ENCODE measurements around the gene KDM4B. TPM values are rescaled to one million over a fixed set of nuclear protein-coding genes. Genes with fewer than 3 reads are reported as not detected.
"Not testable (repeated sequence)": the region's sequence is repeated elsewhere in the genome, so short reads cannot be mapped to it uniquely, and the experiment has no call there.

KDM4B gene
- total RNA-seq, 1 donor from 2014 or later, result 12.3 TPM

DNA sequence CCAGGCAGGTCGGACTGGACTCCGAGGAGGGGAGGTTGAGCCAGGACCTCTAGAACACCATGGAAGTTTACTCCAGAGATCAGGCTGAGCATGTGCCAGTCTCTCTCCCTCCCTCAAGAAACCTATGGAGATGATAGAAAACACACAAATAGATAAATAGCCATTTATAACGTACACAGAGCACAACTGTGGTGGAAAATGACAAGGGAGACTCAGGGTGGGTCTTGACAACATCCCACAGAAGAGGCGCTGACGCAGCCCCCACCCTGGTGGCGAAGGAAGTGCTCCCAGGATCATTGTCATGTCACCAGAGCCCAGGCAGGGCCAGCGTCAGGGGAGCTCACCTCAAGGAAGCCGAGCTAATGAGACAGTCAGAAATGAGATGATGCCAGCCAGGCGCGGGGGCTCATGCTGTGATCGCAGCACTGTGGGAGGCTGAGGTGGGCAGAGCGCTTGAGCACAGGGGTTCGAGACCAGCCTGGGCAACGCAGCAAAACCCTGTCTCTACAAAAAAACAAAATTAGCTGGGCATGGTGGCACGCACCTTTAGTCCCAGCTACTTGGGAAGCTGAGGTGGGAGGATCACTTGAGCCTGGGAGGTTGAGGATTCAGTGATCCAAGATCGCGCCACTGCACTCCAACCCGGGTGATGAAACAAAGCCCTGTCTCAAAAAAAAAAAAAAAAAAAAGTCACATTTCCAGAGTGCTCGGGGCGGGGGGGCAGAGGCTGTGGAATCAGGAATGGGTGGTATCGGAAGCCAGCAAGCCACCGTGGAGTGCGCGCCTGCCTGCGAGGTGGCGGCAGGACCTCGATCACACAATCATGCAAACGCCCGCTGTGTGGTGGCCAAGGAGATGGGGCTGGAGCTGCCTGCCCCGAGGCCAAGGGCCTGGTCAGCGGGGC, 178.4 kb downstream of the KDM4B start:
- no peak for DNase-seq (ENCODE audit: low read depth in 2 of 2)

DNA sequence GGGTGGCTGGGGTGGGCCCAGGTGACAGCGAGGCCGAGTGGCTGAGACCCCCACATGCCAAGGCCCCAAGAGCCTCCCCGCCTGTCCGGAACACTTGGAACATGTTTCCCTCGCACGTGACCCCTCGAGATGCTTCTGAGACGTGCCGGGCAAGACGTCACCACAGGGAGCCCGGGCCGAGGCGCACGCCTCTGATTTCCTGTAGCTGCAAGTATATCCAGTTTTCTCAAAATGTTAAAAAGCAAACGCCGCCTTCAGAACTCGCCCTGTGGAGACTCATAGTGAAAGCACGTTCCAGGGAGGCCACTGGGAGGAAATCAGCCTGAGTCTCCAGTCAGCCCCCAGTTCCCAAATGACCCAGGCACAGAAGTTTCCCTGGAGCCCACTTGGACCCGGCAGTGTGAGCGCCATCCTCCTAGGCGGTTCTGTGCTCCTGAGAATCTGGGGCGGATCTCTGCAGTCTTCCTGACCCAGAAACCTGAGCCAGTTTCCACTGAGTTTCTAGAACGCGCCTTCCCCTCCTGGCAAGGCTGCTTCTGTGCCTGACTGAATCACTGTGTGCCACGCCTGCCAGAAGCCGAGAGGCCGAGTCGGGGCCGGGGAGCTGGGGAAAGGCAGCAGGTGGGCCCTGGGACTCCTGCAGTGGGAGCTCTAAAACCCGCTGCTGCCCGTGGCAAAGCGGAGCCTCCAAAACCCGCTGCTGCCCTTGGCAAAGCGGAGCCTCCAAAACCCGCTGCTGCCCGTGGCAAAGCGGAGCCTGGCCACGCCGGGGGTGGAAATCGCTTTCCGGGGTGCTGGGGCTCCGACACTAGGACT, 179.3 kb downstream of the KDM4B start:
- no peak for DNase-seq (ENCODE audit: low read depth in 2 of 2)

DNA sequence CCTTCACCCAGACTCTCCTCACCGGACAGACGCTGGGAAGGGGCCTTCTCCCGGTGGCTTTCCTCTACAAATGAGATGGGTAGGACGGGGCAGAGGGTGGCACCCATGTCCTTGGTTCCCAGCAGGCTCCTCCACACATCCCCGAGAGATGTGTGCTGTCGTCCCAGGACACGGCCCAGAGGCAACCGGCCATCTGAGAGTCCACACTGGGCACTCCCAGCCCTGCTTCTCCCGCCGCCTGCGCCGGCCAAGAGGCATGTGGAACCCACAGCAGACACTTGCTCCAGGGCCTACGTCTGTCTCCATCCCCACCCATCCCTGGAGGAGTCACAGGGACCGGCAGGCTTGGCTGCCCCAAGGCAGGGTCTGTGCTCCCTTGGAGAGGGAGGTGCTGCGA, 179.9 kb downstream of the KDM4B start:
- DNase-seq (ENCODE audit: low read depth in 2 of 2), result no peak

DNA sequence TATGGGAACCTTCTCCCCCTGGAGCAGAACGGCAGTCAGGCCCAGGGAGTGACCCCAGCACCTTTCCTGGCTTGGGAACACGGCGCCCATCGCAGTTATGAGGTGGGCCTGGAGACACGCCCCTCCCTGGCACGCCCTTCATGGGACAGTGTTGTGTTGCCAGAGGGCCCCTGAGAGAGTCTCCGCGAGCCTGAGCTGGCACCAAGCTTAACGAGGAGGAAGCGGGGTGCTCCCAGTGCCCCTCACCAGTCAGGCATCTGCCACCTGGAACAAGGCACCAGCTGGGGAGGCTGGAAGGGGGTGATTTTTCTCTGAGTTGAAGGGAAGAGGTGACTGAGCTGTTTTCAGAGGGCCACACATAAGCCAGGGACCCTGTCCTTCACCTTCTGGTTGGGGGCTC, 180.6 kb downstream of the KDM4B start:
- DNase-seq (ENCODE audit: low read depth in 2 of 2), result no peak

DNA sequence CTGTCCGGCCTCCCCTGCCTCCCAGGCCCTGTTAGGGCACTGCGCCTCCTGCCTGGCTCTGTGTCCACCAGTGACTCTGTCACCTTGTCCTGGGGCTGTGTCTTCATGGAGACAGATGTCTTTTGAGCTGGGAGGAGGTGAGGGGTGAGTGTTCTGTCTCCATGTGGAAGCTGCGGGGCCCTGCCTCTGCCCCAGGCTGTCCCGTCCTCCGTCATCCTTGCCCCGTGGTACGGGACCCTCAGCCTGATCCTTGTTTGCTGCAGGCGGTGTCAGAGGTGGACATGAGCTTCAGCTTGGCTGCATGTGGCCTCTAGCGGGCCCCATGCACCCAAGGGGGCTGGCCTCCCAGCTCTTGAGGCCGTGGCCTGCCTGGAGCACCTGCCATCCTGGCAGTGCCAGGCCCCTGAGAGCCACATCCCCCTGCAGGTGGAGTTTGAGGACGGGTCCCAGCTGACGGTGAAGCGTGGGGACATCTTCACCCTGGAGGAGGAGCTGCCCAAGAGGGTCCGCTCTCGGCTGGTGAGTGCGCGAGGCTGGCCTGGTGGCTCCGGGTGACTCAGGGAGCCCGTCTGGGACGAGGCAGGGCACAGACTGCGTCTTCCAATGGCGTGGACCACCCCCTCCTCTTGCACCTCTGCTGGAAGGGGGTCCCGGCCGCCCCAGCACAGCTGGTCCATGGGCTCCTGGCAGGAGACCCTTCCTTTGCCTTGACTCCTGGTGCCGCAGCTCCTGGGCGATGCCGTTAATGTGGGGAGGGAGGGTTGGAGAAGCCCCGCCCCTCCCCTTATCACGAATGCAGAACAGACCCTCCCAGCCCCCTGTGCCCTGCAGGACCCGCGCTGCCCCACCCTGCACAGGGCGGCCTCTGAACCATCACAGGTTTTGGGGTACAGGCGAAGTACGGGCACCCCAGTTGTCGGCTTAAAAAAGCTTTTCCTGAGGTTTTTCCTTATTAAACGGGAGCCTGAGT, 181.3 kb downstream of the KDM4B start:
- DNase-seq (ENCODE audit: low read depth in 2 of 2), result no peak

DNA sequence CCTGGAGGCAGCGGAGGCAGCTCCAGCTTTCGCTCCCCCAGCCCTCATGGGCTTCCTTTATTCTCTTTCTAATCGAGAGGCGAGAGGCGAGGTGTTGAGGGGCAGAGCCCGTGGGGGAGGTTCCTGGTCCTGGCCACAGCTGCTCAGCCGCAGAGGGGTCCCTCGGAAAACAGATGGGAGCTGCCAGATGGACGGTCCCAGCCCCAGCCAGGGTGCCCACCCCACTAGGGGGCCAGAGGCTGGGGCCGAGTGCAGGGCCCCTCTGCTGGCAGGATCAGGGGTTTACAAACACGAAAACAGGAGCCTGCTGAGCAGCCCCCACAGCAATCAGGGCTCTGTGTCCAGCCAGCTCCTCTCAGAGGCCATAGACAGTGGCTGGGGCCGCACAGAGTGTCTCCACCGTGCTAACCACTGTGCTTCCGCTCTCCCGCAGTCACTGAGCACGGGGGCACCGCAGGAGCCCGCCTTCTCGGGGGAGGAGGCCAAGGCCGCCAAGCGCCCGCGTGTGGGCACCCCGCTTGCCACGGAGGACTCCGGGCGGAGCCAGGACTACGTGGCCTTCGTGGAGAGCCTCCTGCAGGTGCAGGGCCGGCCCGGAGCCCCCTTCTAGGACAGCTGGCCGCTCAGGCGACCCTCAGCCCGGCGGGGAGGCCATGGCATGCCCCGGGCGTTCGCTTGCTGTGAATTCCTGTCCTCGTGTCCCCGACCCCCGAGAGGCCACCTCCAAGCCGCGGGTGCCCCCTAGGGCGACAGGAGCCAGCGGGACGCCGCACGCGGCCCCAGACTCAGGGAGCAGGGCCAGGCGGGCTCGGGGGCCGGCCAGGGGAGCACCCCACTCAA, 182.2 kb downstream of the KDM4B start:
- no peak for DNase-seq (ENCODE audit: low read depth in 2 of 2)

DNA sequence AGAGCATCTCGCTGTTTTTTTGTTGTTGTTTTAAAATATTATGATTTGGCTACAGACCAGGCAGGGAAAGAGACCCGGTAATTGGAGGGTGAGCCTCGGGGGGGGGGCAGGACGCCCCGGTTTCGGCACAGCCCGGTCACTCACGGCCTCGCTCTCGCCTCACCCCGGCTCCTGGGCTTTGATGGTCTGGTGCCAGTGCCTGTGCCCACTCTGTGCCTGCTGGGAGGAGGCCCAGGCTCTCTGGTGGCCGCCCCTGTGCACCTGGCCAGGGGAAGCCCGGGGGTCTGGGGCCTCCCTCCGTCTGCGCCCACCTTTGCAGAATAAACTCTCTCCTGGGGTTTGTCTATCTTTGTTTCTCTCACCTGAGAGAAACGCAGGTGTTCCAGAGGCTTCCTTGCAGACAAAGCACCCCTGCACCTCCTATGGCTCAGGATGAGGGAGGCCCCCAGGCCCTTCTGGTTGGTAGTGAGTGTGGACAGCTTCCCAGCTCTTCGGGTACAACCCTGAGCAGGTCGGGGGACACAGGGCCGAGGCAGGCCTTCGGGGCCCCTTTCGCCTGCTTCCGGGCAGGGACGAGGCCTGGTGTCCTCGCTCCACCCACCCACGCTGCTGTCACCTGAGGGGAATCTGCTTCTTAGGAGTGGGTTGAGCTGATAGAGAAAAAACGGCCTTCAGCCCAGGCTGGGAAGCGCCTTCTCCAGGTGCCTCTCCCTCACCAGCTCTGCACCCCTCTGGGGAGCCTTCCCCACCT, 183.3 kb downstream of the KDM4B start:
- no peak for DNase-seq (ENCODE audit: low read depth in 2 of 2)

DNA sequence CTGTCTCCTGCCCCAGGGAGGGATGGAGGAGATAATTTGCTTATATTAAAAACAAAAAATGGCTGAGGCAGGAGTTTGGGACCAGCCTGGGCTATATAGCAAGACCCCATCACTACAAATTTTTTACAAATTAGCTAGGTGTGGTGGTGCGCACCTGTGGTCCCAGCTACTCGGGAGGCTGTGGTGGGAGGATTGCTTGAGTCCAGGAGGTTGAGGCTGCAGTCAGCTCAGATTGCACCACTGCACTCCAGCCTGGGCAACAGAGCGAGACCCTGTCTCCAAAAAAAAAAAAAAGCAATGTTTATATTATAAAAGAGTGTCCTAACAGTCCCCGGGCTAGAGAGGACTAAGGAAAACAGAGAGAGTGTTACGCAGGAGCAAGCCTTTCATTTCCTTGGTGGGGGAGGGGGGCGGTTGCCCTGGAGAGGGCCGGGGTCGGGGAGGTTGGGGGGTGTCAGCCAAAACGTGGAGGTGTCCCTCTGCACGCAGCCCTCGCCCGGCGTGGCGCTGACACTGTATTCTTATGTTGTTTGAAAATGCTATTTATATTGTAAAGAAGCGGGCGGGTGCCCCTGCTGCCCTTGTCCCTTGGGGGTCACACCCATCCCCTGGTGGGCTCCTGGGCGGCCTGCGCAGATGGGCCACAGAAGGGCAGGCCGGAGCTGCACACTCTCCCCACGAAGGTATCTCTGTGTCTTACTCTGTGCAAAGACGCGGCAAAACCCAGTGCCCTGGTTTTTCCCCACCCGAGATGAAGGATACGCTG, 184.0 kb downstream of the KDM4B start:
- no peak for DNase-seq (ENCODE audit: low read depth in 2 of 2)

DNA sequence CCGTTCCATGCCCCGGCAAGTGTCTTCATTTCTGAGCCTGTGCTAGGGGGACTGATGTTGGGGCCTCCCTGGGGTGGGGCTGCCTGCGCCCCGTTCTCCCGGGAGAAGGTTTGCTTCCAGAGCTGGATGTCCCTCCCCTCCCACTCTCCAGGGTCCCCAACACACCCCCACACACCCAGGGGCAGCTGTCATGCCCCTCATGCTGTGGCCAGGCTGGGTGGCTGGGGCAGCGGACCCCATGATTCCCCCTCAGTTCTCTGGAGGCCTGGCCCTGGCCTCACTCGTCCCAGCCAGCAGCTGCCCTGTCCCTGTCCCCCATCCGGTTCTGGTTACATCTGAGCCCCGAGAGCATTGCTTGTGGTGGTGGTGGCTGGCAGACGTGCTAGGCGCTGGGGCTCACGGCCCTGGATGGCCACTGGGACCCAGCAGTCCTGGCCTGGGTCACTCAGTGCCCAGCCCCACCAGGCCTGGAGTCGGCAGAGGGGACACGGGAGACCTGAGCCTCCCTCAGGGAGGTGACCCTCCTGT, 184.8 kb downstream of the KDM4B start:
- no peak for DNase-seq (ENCODE audit: low read depth in 2 of 2)

DNA sequence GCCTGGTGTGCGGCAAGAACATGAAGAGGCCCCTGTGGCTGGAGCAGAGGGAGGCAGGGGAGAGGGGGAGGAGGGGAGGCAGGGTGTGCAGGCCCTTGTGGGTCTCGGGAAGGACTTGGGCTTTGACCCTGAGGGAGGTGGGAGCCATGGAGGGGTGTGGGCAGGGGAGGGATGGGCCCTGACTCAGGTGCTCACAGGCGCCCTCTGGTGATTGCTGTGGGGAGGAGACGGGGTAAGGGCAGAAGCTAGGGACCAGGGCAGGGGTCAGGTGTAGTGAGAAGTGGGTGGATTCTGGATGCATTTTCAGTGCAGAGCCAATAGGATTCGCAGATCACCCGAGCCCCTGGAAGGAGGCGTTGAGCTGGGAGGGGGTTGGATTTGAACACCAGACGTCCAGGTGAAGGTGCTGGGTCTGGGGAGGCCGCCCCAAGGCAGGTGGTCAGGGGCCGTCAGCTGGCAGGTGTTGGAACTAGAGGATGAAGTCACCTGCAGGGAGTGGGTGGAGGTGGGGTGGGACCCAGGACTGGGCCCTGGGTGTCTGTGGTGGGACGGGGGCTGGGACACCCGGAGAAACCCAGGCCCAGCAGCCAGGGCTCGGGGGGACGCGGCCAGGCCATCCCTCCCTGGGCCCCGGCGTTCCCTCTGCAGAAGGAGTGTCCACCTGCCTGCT, 185.4 kb downstream of the KDM4B start:
- peak in 1 of 2 donors; percentile 46 for DNase-seq (ENCODE audit: low read depth in 2 of 2)

DNA sequence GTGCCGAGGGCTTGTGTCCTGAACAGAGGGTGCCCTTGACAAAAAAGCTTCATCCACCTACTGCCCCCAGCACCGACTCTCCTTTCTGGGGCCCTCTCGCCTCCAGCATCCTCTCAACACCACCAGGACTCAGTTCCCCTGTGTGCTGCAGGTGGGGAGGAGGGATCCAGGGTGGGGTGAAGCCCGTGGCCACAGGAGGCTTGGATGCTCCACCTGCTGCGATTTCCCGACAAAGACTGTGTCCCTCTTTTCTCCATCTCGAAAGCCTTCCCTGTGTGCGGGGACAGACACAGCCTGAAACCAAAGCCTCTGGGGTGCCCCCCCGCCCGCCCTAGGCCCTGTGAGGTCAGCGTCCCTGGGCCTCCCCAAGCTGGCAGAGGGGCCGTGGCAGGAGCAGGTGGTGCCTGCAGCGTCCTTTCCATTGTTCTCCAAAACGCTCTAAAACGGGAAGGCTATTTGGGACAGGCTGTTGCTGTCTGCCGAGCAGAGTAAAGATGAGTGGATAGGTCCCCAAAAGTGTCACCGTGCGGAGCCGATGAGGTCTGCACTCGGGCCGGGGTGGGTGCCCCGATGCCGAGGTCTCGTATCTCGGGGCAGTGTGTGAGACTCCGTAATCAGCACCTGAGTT, 186.0 kb downstream of the KDM4B start:
- DNase-seq (ENCODE audit: low read depth in 2 of 2), result no peak

DNA sequence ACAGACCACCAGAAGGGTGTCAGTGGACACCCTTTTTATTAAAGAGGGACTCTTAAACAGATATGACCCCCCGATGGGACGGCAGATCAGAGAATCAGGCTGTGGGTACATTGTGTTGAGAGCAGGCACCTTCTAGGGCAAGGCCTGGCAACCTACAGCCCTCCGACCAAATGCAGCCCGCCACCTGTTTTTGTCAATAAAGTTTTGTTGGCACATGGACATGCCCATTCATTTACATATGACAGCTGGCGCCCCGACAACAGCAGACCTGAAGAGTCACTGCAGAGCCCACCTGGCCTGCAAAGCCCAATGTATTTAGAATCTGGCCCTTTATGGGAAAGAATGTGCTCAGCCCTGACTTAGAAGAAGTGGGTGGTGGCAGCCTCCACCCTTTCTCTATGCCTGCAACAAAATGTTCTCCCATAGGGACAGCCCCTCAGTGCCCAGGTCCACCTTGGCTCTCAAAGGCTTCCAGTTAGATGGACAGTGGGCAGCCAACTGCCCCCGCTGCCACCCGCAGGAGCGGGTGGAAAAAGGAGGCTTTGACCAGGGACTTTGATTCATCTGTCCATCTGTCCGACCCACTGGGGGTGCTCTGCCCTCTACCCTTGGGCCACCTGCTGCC, 186.8 kb downstream of the KDM4B start:
- no peak for DNase-seq (ENCODE audit: low read depth in 2 of 2)

DNA sequence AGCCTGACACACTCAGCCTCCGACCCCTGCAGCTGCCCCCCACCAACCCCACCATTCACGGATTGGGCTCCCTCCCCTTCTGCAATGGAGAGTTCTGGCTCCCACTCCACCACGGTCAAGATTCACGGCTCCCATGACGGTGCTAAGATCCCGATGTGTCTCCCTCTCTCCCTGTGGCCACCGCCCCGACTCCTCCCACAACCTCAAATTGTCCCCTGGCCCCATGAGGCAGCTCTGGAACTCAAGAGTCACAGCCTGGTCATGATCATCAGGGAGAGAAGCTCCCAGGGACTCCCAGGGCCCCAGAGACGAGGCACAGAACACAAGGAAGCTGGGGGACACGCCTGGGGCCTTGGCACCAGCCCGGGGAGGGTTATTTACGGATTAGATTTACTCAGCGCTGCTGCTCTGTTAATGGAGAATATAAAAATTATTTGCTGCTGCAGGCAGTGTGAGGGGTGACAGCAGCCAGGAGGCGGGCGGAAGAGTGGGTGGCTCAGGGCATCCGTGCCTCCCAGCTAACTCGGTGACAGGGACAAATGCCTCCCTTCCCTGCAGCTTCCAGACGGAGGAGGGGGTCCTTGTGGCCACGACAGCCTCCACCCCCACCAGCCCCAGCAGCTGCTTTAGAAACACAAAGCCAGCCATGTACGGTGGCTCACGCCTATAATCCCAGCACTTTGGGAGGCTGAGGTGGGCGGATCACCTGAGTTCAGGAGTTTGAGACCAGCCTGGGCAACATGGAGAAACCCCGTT, 187.5 kb downstream of the KDM4B start:
- DNase-seq (ENCODE audit: low read depth in 2 of 2), result no peak

DNA sequence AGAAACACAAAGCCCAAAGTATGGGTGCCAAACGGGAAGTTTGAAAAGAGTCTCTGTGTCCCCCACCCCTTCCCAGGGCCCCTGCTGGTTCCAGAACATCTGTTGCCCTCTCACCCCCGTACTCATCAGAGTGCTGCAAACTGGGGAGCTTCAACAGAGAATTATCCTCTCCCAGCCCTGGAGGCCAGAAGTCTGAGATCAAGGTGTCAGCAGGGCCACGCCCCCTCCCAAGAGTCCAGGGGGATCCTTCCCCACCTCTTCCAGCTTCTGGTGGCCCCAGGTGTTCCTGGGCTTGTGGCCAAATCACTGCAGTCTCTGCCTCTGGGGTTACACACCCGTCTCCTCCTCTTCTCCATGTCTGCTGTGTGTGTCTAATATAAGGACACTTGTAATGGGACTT, 188.3 kb downstream of the KDM4B start:
- no peak for DNase-seq (ENCODE audit: low read depth in 2 of 2)

DNA sequence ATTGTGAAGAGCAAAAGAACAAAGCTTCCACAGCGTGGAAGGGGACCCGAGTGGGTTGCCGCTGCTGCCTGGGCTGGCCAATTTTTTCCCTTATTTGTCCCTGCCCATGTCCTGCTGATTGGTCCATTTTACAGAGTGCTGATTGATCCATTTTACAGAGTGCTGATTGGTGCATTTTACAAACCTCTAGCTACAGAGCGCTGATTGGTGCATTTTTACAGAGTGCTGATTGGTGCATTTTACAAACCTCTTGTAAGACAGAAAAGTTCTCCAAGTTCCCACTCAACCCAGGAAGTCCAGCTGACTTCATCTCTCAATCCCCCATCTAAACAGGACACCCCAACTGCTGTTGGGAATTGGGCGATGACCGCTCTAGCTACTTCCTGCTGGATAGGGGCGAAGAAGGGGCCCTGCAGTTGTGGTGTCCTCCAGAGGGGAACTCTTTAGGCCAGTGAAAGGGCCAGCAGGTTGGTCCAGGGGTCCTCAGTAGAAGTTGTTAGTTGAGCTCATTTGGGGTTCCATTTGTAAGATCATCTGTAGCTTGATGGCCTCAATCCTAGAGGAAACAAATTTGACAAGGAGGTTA, 189.7 kb downstream of the KDM4B start:
- not testable (repeated sequence) for DNase-seq (ENCODE audit: low read depth in 2 of 2)

DNA sequence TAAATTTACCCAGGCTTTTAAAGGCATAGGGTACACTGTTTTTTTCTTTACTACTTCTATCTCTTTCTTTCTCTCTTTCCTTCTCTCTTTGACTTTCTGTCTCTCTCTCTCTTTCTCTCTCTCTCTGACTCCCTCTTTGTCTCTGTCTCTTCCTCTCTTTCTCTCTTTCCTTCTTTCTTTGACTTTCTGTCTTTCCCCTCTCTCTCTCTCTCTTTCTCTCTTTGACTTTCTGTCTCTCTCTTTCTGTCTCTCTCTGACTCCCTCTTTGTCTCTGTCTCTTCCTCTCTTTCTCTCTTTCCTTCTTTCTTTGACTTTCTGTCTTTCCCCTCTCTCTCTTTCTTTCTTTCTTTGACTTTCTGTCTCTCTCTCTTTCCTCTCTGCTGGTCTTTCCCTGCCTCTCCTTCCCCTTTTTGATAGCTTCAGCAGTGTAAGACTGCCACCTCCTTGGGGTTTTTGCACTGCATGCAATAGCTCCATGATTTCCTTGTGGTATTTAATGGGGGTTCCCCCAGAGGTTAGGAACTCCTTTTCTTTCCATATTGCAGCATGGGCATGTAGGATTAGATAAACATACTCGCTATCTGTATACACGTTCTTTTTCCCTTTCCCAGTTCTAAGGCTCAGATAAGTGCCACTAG, 191.4 kb downstream of the KDM4B start:
- not testable (repeated sequence) for DNase-seq (ENCODE audit: low read depth in 2 of 2)

Data from lung microvascular endothelial cell (primary cell).